Activated CD4-positive, alpha-beta T cell treated with anti-CD3 and anti-CD28 coated beads, Interleukin-2, Interleukin-6, amounts not matched to agents 100 ng/mL and 50 ng/mL, durations not matched to agents 16 hours and 8 hours (primary cell): ENCODE data around the gene OSBPL7.

Experiments used
- DNase-seq: peaks from one replicate; pipeline ENCODE4 v3.0.0-alpha.2; 2020

The OSBPL7 gene

GRCh38 chr17:47821424-47822391, at the start of gene OSBPL7:
OSBPL7 (minus strand) TSS chr17:47821794; CDS start chr17:47820278, 1,516 bp downstream.
- peak; percentile 84 for DNase-seq

- DNase-seq, result no peak
These were observed 49.5 kb upstream of the OSBPL7 start for GRCh38 chr17:47871048-47871447.

DNA sequence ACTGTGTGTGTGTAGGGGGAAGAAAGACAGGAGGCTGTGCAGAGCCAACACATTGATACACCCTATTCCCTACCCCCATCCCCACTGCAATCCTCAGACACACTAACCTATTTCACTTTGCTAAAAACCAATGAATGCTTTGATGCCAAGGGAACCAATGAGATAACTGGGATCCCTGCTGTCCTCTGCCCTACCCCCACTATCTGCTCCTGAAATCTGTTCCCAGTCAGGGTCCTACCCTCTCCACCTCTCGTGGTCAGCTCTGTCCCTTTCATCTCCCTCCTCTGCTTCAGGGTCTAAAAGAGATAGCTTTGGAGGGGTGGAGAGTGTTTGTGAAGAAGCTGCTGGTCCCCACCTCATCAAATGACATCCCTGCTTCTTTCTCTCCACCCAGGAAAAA, 48.5 kb upstream of the OSBPL7 start:
- no peak for DNase-seq

DNA sequence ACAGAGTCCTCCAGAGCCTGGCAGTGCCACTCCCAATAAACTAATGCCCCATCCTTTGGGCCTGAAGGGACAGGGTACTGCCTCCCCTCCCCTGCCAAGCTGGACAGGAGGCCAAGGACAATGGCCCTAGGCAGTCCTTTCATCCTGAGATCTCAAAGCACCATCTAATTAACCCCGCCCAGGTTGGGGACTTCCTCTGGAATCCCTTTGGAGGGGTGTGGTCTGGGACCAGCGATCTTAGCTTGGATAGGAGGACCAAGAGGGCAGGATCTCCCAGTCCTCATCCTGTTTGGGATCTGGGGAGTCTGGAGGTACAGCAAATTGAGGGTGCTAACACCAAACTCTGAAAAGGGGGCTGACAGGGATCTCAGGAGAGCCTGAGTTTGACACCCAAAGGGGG, 47.5 kb upstream of the OSBPL7 start:
- no peak for DNase-seq

DNA sequence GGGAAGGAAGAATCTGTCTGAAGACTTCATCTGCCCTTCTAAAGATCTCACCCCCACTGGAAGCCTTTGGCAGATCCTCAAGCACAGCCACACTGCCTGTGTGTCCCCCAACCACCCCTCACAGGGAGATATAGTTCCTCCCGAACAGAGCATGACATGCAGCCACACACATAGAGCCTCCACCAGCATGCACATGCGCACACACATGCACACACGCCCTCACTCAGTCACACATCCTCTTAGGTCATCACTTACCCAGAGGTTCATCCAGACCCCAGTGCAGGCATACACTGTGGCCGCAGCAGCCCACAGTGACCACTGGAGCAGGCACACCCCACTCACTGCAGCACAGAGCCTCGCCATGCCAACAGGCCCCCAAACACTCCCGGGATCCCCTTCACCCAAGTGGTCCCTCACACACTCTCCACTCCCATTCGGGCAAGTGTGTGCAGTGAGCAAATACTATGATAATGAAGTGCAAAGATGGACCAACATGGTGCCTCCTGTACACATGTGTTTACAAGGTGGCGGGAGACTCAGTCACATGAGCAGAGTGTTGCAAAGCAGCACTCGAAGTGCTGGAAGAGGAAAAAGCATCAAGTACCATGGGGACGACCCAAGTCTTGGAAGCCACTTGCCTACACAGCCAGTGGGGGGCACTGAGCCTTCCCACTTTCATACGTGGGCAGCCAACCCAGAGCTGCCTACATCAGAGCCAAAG, 46.4 kb upstream of the OSBPL7 start:
- no peak for DNase-seq

GRCh38 chr17:47866941-47867340, 45.3 kb upstream of the OSBPL7 start:
- no peak for DNase-seq

GRCh38 chr17:47864791-47865216, 43.2 kb upstream of the OSBPL7 start:
- peak; percentile 57 for DNase-seq

DNA sequence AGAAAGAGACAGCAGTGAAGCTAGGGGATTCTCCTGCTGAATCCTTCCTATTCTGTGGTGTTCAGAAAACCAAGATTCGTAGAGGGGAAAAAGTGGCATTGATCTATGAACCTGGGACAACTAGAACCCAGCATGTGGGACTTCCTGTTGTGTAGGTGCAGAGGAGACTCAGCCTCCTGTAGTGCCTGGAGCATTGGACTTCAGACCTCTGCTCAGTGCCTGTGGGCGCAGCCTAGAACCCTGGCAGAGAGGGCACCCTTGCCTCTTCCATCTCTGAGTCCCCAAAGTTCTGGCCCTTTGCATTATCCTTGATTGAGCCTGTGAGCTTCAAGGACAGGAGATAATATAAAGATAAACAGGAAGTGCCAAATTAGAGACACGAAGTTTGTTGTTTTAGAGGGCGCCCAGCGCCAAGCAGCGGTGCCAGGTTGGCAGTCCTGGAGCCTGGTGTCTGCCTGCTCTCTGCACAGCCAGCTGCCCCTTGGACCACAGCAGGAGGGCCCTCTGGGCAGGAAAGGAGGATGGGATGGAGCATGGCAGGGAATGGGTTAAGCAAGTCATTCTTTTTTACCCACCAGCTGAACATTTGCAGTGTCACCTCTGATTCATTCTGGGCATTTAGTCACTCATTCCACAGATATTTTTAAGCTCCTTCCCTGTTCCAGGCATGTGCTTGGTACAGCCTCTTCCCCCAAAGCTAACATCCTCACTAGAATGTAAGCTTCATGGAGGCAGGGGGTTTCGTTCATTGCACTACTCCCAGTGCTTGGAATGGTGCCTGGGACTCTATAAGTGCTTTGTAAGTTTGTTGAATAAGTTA, 41.2 kb upstream of the OSBPL7 start:
- no peak for DNase-seq

- DNase-seq, result no peak
These were observed 38.8 kb upstream of the OSBPL7 start for GRCh38 chr17:47860386-47860785.

DNA sequence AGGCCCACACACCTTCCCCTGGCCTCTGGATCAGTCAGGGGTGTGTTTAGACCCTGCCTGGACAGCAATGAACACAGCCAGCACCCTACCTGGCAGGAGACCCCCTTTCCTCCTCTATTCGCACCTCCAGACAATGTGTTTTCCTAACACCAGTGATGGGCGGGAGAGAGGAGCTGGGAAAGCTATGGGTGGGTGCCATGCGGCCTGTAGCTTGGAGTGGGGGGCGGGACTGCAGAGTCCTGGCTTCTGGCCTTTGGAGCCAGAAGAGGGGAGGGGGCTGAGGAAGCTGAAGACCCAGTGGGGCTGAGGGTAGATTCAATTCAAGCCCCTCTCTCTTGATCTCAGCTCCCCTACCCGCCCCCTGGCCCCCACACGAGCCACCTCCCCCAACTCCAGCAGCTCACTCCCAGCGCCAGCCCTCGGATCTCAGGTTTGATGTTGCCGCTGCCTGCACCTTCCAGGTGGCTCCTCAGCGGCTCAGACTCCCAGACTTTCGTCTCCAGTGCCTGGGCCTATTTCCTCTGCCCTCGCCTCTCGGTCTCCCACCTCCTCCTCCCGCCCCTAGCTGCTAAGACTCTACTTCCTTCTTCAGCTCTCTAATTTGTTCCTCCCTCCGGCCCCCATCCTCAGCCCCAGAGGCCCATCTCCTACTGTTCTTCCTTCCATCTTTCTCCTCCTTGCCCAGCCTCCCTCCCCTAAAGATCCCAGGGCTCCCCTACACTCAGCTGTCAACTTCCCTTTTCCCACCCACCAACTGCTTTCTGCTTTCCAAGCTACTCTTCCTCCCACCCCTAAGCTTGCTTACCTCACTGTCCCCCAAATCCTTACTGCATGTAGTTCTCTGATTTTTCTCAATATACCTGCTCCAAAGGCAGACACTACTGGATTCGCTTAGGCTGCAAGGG, 36.2 kb upstream of the OSBPL7 start:
- no peak for DNase-seq

GRCh38 chr17:47856830-47857229, 35.2 kb upstream of the OSBPL7 start:
- no peak for DNase-seq

DNA sequence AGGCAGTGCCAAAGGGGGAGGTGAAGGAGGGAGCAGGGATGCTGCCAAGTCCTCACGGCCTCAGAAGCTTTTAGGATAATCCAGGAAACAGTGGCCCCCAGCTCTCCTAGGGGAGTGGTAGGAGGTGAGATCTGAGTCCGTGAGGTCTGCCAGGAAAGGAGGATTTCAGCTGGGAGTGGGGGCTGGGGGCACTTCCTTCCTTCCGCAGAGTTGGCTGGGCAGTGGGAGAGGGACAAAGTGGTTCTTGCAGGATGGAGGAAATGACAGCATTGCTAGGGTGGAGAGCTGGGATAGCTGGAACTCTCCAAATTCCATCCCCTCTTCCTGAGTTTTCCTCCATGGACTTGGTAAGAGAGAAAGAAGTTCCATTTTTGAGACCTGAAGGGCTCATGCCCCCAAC, 34.1 kb upstream of the OSBPL7 start:
- DNase-seq, result no peak

- DNase-seq, result no peak
These were observed 32.0 kb upstream of the OSBPL7 start for GRCh38 chr17:47853616-47854015.

DNA sequence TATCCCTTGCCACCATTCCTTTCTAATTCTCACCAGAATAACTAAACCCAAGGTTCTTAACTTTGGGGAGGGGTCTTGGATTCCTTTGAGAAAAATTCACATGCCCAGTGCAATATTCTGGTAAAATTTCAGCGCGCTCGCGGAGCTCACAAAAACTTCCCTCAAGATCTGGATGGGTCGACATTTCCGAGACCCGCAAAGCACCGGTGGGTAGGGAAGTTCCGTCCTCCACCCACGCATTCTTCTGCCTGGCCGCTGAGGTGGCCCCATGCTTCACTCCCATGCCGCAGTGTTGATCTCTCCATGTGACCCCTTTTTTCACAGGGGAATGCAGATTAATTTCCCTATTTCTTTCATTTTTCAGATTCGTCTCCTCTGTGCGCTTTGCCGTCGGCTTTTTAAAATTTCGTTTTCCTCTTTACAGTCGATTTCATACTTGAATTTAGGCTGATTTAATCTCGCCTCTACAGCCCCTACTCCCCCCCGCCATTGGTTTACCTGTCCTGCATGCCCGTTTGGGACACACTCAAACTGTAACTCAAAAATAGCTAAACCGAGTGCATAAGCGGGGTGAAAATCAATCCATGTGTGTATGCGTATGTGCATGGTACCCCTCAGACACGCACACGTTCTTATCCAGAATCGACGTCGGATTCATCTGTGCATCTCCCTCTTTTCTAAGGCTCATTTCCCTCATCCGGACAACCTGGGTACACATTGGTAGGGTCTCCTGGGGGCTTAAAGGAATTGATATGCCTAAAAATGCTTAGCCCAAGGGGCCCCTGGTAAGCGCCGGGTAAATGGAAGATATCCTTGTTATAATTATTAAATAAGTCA, 30.7 kb upstream of the OSBPL7 start:
- no peak for DNase-seq

GRCh38 chr17:47851764-47852112, 30.1 kb upstream of the OSBPL7 start:
- DNase-seq, result no peak

DNA sequence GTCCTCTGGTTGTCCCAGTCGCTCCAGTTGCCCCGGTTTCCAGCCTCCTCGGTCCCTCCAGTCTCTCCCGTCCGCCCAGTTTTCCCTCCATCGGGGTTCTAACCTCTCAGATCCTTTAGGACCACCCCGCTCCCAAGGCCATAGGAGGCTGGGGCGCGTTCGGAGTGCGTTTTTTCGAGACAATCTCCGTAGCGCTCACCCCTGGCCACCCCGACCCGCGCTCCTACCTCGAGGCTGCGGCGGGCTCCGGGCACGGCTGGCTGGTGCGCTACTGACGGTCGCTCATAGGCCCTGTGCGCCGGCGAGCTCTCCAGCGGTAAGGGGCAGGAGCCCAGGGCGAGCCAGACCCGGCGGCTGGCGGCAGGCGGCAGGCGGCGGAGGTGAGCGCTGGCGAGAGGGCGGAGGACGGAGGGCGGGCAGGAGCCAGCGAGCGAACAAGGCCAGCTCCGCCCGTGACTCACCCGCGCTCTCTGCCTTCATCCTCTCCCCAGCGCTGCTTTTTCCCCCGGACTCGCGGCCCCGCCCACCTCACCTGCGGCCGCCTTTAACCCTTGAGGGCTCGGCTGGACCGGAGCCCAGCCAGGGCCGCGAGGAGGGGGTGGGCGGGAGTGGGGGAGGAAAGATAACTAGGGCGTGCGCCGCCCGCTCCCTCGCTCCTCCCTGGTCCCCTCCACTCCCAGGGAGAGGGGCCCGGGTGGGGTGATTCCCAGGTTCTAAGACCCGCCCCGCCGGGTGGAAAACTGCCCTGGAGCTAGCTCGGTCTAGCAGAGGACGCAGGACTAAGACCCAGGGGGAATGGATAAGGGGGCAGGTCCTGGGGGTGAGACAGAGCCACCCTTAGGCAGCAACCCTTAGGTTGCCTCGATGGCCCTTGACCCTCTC, 29.3 kb upstream of the OSBPL7 start, which contains the start of gene SP6:
SP6 (minus strand) TSS at position 472 of the 882 bp plus-strand sequence. CDS start 2,734 bp downstream, outside the sequence.
- peak; percentile 57 for DNase-seq

GRCh38 chr17:47850373-47850691, 28.7 kb upstream of the OSBPL7 start:
- DNase-seq, result no peak

- DNase-seq, result no peak
These were observed 26.6 kb upstream of the OSBPL7 start for GRCh38 chr17:47848198-47848513.

DNA sequence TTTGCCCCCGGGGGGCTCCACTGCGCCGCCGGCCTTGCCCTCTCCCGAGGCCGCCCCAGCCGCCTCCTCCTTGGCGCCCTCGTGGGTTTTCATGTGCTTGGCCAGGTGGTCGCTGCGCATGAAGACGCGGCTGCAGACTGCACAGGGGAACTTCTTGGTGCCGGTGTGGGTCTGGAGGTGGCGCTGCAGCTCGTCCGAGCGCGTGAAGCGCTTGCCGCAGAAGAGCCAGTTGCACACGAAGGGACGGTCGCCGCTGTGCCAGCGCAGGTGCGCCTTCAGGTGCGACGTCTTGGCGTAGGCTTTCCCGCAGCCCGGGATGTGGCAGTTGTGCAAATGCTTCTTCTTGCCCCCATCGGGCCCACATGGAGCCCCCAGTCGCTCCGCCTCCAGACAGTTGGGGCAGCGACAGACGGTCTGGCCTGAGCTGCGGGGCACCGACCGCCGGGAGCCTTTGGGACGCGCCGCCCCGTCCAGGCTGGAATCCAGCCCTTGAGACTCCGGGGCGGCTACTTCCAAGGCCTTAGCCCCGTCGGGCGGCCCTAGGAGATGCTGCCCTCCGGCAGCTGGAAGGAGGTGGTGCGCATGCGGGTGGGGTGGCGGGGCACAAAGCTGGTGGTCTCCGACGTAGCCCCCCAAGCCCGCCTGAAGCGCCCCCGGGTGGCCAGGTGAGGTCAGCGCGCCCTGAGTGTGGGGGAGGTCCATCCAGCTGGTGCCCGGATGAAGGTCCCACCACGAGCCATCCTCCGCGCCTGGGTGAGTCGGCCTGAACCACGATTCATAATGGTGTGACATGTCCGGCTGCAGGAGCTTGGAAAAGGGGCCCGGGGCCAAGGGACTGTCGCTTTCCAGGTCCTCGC, 26.0 kb upstream of the OSBPL7 start:
- DNase-seq, result peak; percentile 30
